ENCODE data around the gene TBC1D4.

DNA sequence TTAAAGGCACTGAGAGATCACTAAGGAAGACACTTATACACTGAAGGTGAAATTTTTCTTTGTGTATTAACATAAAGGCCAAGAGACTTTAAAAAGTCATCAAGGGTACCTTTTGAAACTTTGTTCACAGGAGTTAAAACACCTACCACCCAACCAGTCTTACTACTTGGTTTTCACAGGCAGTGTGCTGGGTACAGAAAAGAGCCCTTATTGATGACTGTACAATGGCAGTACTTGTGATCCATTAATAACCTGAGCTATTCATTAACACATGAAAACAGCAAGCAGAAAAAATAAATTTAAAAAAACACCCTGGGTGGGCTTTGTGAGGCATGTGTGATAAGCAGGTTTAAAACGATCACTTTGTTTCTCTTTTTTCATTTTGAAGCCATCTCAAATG lies 148.9 kb downstream of the TBC1D4 start:
- TF ChIP-seq, protein P1, sequence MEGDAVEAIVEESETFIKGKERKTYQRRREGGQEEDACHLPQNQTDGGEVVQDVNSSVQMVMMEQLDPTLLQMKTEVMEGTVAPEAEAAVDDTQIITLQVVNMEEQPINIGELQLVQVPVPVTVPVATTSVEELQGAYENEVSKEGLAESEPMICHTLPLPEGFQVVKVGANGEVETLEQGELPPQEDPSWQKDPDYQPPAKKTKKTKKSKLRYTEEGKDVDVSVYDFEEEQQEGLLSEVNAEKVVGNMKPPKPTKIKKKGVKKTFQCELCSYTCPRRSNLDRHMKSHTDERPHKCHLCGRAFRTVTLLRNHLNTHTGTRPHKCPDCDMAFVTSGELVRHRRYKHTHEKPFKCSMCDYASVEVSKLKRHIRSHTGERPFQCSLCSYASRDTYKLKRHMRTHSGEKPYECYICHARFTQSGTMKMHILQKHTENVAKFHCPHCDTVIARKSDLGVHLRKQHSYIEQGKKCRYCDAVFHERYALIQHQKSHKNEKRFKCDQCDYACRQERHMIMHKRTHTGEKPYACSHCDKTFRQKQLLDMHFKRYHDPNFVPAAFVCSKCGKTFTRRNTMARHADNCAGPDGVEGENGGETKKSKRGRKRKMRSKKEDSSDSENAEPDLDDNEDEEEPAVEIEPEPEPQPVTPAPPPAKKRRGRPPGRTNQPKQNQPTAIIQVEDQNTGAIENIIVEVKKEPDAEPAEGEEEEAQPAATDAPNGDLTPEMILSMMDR (IDR thresholded peaks at IDR 0.05), result no peak
- TF ChIP-seq POLR2A (IDR thresholded peaks at IDR 0.05), result no peak
